ENCODE measurements around the gene AK1. TPM values are rescaled to one million over a fixed set of nuclear protein-coding genes. Genes with fewer than 3 reads are reported as not detected.
"Not testable (repeated sequence)": the region's sequence is repeated elsewhere in the genome, so short reads cannot be mapped to it uniquely, and the experiment has no call there.

AK1 gene
- total and polyA plus RNA-seq, 12 donors, result 500 to 1,050 (median 731) TPM

GRCh38 chr9:127844821-127845359, 32.6 kb downstream of the AK1 start:
- 37 to 57% methylated on average over 16 of the region's 16 CpGs for WGBS, 2 donors
- peaks cover 0 to 76% (median 27%) of the 10 kb centered on the region in 9 donors for H3K36me3 ChIP-seq
- ATAC-seq (peak; percentile 48 to 69 (median 66)), DNase-seq (peak; percentile 61 to 74)
- H3K27me3 ChIP-seq, result no peaks in the 10 kb centered on the region
- intact Hi-C loops (cut with DNase I), result loop anchor here in 1 of 10 donors (2.0 kb wide), 1 partner anchor 14 kb away; no protein-coding TSS in a partner anchor
- H3K4me3 ChIP-seq, result peak overlapping the region in 6 of 10 donors; percentile 11 to 90 (median 75)
- peaks cover 0 to 16% (median 0%) of the 10 kb centered on the region in 11 donors for H3K9me3 ChIP-seq
- peak overlapping the region; percentile 61 to 99 (median 94) for H3K27ac ChIP-seq
- peaks cover 13 to 100% (median 63%) of the 10 kb centered on the region in 9 donors for H3K4me1 ChIP-seq
- TF ChIP-seq CTCF (IDR thresholded peaks at IDR 0.05), result no peak

GRCh38 chr9:127841087-127841835, 36.2 kb downstream of the AK1 start:
- no peak for DNase-seq
- peaks cover 0 to 84% (median 20%) of the 10 kb centered on the region in 9 donors for H3K36me3 ChIP-seq
- peaks cover 32 to 100% (median 80%) of the 10 kb centered on the region in 9 donors for H3K4me1 ChIP-seq
- no peaks in the 10 kb centered on the region for H3K9me3 ChIP-seq
- no peak for TF ChIP-seq CTCF (IDR thresholded peaks at IDR 0.05)
- intact Hi-C loops (cut with DNase I), result no loop called here
- peak overlapping the region in 9 of 10 donors; percentile 23 to 99 (median 89) for H3K27ac ChIP-seq
- no peaks in the 10 kb centered on the region for H3K27me3 ChIP-seq
- no peak for ATAC-seq
- H3K4me3 ChIP-seq, result no peak overlapping the region
- 70 to 74% methylated on average over 15 of the region's 15 CpGs for WGBS, 2 donors

GRCh38 chr9:127838375-127839078, 38.9 kb downstream of the AK1 start:
- Histone ChIP-seq H3K4me1 (peaks cover 38 to 100% (median 85%) of the 10 kb centered on the region in 9 donors), H3K9me3 (no peaks in the 10 kb centered on the region), H3K36me3 (peaks cover 0 to 92% (median 20%) of the 10 kb centered on the region in 9 donors), H3K27me3 (no peaks in the 10 kb centered on the region), H3K27ac (peak overlapping the region; percentile 72 to 99 (median 88)), H3K4me3 (peak overlapping the region in 8 of 10 donors; percentile 2 to 32 (median 20))
- no peak for TF ChIP-seq CTCF (IDR thresholded peaks at IDR 0.05)
- ATAC-seq, result peak; percentile 59 to 90 (median 75)
- 43 to 51% methylated on average over 18 of the region's 18 CpGs for WGBS, 2 donors
- intact Hi-C loops (cut with DNase I), result no loop called here
- peak; percentile 74 to 75 for DNase-seq

GRCh38 chr9:127837346-127837745, 40.1 kb downstream of the AK1 start:
- H3K27ac ChIP-seq, result peak overlapping the region in 9 of 10 donors; percentile 77 to 99 (median 89)
- intact Hi-C loops (cut with DNase I), result no loop called here
- WGBS, 2 donors, result 39% methylated on average over 4 of the region's 4 CpGs
- peaks cover 0 to 90% (median 10%) of the 10 kb centered on the region in 9 donors for H3K36me3 ChIP-seq
- peaks cover 41 to 100% (median 97%) of the 10 kb centered on the region in 9 donors for H3K4me1 ChIP-seq
- TF ChIP-seq CTCF (IDR thresholded peaks at IDR 0.05), result no peak
- no peaks in the 10 kb centered on the region for H3K9me3 ChIP-seq
- DNase-seq (no peak), ATAC-seq (no peak)
- H3K4me3 ChIP-seq, result no peak overlapping the region
- H3K27me3 ChIP-seq, result no peaks in the 10 kb centered on the region

GRCh38 chr9:127836561-127836960, 40.9 kb downstream of the AK1 start:
- intact Hi-C loops (cut with DNase I), result not testable (repeated sequence)
- peak overlapping the region in 3 of 10 donors; percentile 7 to 16 (median 15) for H3K4me3 ChIP-seq

More at GRCh38 chr9:127836561-127836960, 40.9 kb downstream of the AK1 start:
- Histone ChIP-seq H3K36me3 (peaks cover 0 to 86% (median 5%) of the 10 kb centered on the region in 9 donors), H3K4me1 (peaks cover 38 to 100% (median 98%) of the 10 kb centered on the region in 9 donors), H3K27ac (peak overlapping the region; percentile 61 to 99 (median 88))
- ATAC-seq, H3K27me3 ChIP-seq, DNase-seq, H3K9me3 ChIP-seq: not testable (repeated sequence)
- 62 to 67% methylated on average over 3 of the region's 3 CpGs for WGBS, 2 donors
